GM12878 (cell line): ENCODE measurements around the gene ADRA2B. TPM values are rescaled to one million over a fixed set of nuclear protein-coding genes. Genes with fewer than 3 reads are reported as not detected.

Experiments
- CREB1 ChIP-seq: IDR thresholded peaks from 2 replicates; pipeline ENCODE4 v1.6.1; 2012; ENCODE audit warnings: low read depth, mild to moderate bottlenecking, inconsistent platforms
- EGR1 ChIP-seq, 2 experiments: IDR thresholded peaks; 1 replicate in 1 of 2; 2 replicates in 1 of 2; pipeline ENCODE4 v1.6.1; 2011 to 2012; ENCODE audit warnings: low read depth in 2 of 2, low read length in 2 of 2, borderline replicate concordance in 1 of 2, mild to moderate bottlenecking in 1 of 2, moderate library complexity in 1 of 2
- GATAD2B ChIP-seq: fragments of 450-650 bp; conservative IDR thresholded peaks from 2 replicates; pipeline ENCODE4 v1.6.1; 2017; ENCODE audit warnings: low read depth, mild to moderate bottlenecking, moderate library complexity
- IKZF2 ChIP-seq, 2 experiments: fragments of 450-650 bp; IDR thresholded peaks; 2 replicates each; pipeline ENCODE4 v1.6.1; 2017; ENCODE audit warnings: mild to moderate bottlenecking in 2 of 2, moderate library complexity in 2 of 2
- IRF5 ChIP-seq: fragments of 450-650 bp; IDR thresholded peaks from 2 replicates; pipeline ENCODE4 v1.6.1; 2017; ENCODE audit warnings: borderline replicate concordance
- KLF5 ChIP-seq: fragments of 450-650 bp; IDR thresholded peaks from 2 replicates; pipeline ENCODE4 v1.6.1; 2014; ENCODE audit warnings: mild to moderate bottlenecking; ENCODE audit not compliant: partially characterized antibody
- MTA2 ChIP-seq: fragments of 450-650 bp; IDR thresholded peaks from 2 replicates; pipeline ENCODE4 v1.6.1; 2016; ENCODE audit warnings: low read depth, mild to moderate bottlenecking, moderate library complexity
- MXI1 ChIP-seq: fragments of 150-350 bp; IDR thresholded peaks from 2 replicates; pipeline ENCODE4 v1.6.1; 2011; ENCODE audit warnings: low read depth, mild to moderate bottlenecking, inconsistent platforms, low read length, improper control_type of control experiment
- NFXL1 ChIP-seq: fragments of 450-650 bp; IDR thresholded peaks from 2 replicates; pipeline ENCODE4 v1.6.1; 2017; ENCODE audit warnings: antibody characterized with exemption, mild to moderate bottlenecking, borderline replicate concordance
- NR2C2 ChIP-seq: IDR thresholded peaks from 2 replicates; pipeline ENCODE4 v1.6.1; 2011; ENCODE audit warnings: borderline replicate concordance, low read depth; ENCODE audit not compliant: control insufficient read depth, insufficient read length
- RELB ChIP-seq: fragments of 450-650 bp; IDR thresholded peaks from 2 replicates; pipeline ENCODE4 v1.6.1; 2017; ENCODE audit warnings: low read depth, mild to moderate bottlenecking, moderate library complexity
- SIX5 ChIP-seq: IDR thresholded peaks from 2 replicates; pipeline ENCODE4 v1.6.1; 2011; ENCODE audit warnings: mild to moderate bottlenecking, low read depth, low read length, moderate library complexity; ENCODE audit not compliant: severe bottlenecking
- SPI1 ChIP-seq: IDR thresholded peaks from 2 replicates; pipeline ENCODE4 v1.6.1; 2011; ENCODE audit warnings: low read depth, mild to moderate bottlenecking, low read length, moderate library complexity, borderline replicate concordance; ENCODE audit not compliant: insufficient read depth
- TBL1XR1 ChIP-seq: IDR thresholded peaks from 2 replicates; pipeline ENCODE4 v1.6.1; 2012; ENCODE audit warnings: low read depth, low read length, improper control_type of control experiment
- TCF12 ChIP-seq: IDR thresholded peaks from 2 replicates; pipeline ENCODE4 v1.6.1; 2011; ENCODE audit warnings: low read depth, mild to moderate bottlenecking, low read length
- WRNIP1 ChIP-seq: IDR thresholded peaks from 2 replicates; pipeline ENCODE4 v1.6.1; 2011; ENCODE audit warnings: low read depth, low read length, improper control_type of control experiment, borderline replicate concordance
- YBX1 ChIP-seq: fragments of 450-650 bp; IDR thresholded peaks from 2 replicates; pipeline ENCODE4 v1.6.1; 2016; ENCODE audit warnings: antibody characterized with exemption
- ZBTB11 ChIP-seq: fragments of 450-650 bp; formaldehyde crosslinking; IDR thresholded peaks from 2 replicates; pipeline ENCODE4 v1.5.0; 2022; ENCODE audit warnings: mild to moderate bottlenecking, missing genetic modification characterization
- polyA plus RNA-seq, 11 experiments: library from polyadenylated mRNA; depleted of rRNA in 4 of 11; unstranded in 6 of 11; stranded (reverse) in 5 of 11; fragments of >200 nt; fragmentation: Nextera tagmentation in 4 of 11; fragmentation: Illumina TruSeq in 1 of 11; extraction: Ambion mirVana in 4 of 11; extraction: Trizol in 1 of 11; gene quantifications; 1 replicate in 1 of 11; 2 replicates in 10 of 11; pipeline versions ENCODE4 v1.2.1 to v1.2.3, GENCODE V29; 2011 to 2016; ENCODE audit warnings: inconsistent platforms in 2 of 11, missing spikeins in 2 of 11, low read depth in 1 of 11
- total RNA-seq, 4 experiments: library from RNA; depleted of rRNA in 3 of 4; stranded (reverse); fragments of >200 nt in 3 of 4; fragmentation: Illumina TruSeq in 1 of 4; extraction: Trizol in 1 of 4; gene quantifications; 2 replicates each; pipeline versions ENCODE4 v1.2.1 to v1.2.3, GENCODE V29; 2013 to 2021
- TF ChIP-seq, protein P1 (sequence below): fragments of 450-650 bp; IDR thresholded peaks from 2 replicates; pipeline ENCODE4 v1.6.1; 2017; ENCODE audit warnings: antibody characterized with exemption, mild to moderate bottlenecking, moderate library complexity

Gene ADRA2B
- total and polyA plus RNA-seq, 10 of the 15 experiments (the other 5 are each of a cell fraction or from before 2014, with no cell fraction given) = 0.01 to 0.10 (median 0.04) TPM; not detected in 6

- TF ChIP-seq EGR1 (IDR thresholded peaks at IDR 0.05; ENCODE audit: borderline replicate concordance in 1 of 2, low read depth in 2 of 2, low read length in 2 of 2) (no peak), MXI1 (no peak), SIX5 (no peak), RELB (0 out of 2 replicates have a peak, but pooled peaks have one; percentile 24), GATAD2B (peak; percentile 20; the same call in 1 of the 2 replicates), MTA2 (no peak), IRF5 (no peak), TCF12 (no peak), TBL1XR1 (no peak), NFXL1 (no peak), CREB1 (no peak), WRNIP1 (no peak), NR2C2 (no peak), YBX1 (no peak), ZBTB11 (CRISPR knock-in tag) (no peak), KLF5 (no peak), IKZF2 (IDR thresholded peaks at IDR 0.05) (no peak), SPI1 (0 out of 2 replicates have a peak, but pooled peaks have one; percentile 13)
- TF ChIP-seq, protein P1, sequence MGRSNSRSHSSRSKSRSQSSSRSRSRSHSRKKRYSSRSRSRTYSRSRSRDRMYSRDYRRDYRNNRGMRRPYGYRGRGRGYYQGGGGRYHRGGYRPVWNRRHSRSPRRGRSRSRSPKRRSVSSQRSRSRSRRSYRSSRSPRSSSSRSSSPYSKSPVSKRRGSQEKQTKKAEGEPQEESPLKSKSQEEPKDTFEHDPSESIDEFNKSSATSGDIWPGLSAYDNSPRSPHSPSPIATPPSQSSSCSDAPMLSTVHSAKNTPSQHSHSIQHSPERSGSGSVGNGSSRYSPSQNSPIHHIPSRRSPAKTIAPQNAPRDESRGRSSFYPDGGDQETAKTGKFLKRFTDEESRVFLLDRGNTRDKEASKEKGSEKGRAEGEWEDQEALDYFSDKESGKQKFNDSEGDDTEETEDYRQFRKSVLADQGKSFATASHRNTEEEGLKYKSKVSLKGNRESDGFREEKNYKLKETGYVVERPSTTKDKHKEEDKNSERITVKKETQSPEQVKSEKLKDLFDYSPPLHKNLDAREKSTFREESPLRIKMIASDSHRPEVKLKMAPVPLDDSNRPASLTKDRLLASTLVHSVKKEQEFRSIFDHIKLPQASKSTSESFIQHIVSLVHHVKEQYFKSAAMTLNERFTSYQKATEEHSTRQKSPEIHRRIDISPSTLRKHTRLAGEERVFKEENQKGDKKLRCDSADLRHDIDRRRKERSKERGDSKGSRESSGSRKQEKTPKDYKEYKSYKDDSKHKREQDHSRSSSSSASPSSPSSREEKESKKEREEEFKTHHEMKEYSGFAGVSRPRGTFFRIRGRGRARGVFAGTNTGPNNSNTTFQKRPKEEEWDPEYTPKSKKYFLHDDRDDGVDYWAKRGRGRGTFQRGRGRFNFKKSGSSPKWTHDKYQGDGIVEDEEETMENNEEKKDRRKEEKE = no peak
These were observed 22.1 kb upstream of the ADRA2B start, which contains the start of gene ASTL (continued) for GRCh38 chr2:96138179-96139145.
